HuH-7.5 (cell line): ENCODE measurements around the gene PIP5K1C.

ENCODE experiments used
- DNase-seq: peaks from one replicate; pipeline ENCODE4 v3.0.0; 2011; ENCODE audit warnings: low spot score

The PIP5K1C gene, protein sequence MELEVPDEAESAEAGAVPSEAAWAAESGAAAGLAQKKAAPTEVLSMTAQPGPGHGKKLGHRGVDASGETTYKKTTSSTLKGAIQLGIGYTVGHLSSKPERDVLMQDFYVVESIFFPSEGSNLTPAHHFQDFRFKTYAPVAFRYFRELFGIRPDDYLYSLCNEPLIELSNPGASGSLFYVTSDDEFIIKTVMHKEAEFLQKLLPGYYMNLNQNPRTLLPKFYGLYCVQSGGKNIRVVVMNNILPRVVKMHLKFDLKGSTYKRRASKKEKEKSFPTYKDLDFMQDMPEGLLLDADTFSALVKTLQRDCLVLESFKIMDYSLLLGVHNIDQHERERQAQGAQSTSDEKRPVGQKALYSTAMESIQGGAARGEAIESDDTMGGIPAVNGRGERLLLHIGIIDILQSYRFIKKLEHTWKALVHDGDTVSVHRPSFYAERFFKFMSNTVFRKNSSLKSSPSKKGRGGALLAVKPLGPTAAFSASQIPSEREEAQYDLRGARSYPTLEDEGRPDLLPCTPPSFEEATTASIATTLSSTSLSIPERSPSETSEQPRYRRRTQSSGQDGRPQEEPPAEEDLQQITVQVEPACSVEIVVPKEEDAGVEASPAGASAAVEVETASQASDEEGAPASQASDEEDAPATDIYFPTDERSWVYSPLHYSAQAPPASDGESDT

DNA sequence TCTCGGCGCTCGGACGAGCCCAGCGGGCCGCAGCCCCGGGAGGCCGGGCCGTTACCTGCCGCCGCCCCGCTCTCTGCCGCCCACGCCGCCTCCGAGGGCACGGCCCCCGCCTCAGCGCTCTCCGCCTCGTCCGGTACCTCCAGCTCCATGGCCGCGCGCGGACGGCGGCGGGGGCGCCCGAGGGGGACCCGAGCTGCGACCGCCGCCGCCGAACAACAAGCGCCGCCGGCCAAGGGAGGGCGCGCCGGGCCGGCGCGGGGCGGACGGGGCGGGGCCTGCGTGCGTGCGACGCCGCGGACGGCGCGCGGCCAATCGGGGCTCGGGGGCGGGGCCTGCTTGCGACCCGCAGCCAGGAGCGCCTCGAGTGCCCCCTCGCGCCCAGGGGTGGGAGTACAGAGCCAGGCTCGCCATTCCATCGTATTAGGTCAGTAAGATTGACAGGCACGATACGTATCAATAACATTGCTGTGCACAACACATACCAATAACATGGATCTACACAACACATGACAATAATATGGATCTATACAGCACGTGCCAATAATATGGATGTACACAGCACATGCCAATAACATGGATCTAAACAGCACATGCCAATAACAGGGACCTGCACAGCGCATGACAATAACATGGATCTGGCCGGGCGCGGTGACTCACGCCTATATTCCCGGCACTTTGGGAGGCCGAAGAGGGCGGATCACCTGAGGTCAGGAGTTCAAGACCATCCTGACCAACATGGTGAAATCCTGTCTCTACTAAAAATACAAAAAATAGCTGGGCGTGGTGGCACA lies at the start of gene PIP5K1C:
PIP5K1C (minus strand) TSS at position 227 of the 791 bp plus-strand sequence; CDS start at position 149, 78 bp downstream.
- DNase-seq, result peak; percentile 87

DNA sequence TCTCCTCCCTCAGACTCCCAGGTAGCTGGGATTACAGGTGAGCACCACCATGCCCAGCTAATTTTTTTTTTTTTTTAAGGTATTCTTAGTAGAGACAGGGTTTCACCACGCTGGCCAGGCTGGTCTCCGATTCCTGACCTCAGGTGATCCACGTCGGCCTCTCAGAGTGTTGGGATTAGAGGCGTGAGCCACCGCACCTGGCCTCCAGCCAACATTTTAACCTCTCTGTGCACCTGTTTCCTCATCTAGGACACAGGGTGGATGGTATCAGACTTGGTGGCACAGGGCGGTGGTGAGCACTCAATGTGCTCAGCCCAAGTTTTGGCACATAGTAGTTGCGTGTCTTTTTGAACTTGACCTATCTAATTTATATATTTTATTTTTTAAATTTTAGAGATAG lies 48.7 kb upstream of the PIP5K1C start:
- no peak for DNase-seq

DNA sequence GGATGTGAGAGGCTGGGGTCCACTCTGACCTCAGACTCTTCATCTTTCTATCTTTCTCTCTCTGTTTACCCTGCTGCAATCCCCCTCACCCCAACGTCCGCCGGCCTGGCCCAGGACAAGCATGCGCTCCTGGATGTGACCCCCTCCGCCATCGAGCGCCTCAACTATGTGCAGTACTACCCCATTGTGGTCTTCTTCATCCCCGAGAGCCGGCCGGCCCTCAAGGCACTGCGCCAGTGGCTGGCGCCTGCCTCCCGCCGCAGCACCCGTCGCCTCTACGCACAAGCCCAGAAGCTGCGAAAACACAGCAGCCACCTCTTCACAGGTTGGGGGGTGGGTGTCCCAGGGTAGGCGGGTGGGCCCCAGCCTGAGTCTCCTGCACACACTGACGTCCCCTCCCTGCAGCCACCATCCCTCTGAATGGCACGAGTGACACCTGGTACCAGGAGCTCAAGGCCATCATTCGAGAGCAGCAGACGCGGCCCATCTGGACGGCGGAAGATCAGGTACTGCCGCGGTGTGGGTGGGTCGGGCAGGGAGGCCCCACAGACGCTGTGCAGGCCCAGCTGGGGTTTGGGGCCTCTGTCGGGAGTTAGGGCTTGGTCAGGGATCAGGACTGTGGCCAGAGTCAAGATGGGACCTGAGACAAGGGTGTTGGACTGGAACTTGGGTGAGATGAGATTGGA lies 46.2 kb upstream of the PIP5K1C start:
- no peak for DNase-seq

DNA sequence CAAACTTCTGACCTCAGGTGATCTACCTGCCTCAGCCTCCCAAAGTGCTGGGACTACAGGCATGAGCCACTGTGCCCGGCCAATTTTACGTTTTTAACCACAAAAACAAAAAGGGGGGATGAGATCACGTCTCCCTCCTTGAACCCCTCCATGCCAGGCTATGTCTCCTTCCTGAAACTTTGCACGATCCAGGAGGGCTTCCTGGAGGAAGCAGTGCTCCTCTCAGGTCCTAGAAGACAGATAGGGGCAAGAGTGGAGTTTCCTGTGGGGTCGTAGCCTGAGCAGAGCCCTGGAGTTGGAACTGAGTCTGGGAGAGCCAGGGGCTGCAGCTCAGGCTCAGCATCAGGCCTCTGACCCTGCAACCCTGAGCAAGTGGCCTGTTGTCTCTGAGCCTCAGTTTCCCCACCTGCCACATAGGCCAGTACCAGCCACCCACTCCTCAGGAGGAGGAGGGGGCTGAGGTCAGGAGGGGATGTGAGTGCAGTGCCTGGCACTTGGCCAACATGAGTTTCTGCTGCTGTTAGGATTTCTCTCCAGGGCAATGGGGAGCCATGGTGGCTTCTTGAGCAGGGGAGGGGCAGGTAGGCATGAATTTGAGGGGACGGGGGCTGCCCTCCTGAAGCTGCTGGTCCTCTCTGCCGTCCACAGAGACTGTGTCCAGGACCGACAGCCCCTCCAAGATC lies 45.2 kb upstream of the PIP5K1C start:
- DNase-seq, result no peak

DNA sequence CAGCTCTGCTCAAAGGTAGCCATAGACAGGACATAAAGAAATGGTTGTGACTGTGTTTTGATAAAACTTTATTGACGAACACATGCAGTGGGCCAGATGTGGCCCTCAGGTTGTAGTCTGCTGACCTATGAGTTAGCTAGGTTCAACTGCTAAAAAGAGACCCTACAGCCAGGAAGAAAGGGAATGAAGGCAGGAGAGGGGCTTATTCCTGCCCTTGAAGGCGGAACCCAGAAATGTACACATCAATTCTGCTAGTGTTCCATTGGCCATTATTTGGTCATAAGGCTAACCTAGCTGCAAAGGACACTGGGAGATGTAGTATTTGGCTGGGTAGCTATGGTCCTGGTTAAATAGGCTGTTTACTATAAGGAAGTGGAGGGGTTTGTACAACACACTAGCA lies 43.2 kb upstream of the PIP5K1C start:
- no peak for DNase-seq

DNA sequence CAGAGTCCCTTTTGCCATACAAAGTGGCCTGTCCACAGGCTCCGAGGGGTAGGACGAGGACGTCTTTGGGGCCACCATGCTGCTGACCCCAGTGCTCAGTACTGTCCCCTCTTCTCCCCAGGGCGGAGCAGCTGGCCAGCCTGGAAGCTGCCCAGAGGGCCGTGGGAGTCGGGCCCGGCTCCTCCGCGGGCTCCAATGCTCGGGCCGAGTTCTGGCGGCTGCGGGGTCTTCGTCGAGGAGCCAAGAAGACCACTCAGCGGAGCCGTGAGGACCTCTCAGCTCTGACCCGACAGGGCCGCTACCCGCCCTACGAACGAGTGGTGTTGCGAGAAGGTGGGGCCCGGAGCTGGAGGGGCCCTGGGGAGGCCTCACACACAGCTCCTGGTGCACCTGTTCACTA lies 40.2 kb upstream of the PIP5K1C start:
- no peak for DNase-seq

DNA sequence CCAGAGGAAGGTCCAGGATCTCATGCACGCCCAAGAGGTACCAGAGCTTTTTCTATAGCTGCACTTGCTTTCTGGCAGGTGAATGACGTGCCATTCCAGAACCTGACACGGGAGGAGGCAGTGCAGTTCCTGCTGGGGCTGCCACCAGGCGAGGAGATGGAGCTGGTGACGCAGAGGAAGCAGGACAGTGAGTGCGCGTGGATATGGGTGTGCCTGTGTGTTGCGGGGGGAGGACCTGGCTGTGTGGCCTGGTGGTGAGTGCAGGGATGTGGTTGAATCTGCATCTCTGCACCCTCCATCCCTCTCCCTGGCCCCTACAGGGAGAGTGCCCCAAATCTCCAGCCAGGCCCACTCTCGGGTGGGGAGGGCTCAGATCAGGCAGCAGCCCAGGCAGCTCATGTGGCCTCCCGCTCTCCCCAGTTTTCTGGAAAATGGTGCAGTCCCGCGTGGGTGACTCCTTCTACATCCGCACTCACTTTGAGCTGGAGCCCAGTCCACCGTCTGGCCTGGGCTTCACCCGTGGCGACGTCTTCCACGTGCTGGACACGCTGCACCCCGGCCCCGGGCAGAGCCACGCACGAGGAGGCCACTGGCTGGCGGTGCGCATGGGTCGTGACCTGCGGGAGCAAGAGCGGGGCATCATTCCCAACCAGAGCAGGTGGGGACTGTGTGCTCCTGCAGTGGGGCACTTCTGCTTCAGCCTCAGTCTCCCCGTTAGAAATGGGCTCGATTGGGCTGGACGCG lies 38.4 kb upstream of the PIP5K1C start:
- DNase-seq, result no peak

DNA sequence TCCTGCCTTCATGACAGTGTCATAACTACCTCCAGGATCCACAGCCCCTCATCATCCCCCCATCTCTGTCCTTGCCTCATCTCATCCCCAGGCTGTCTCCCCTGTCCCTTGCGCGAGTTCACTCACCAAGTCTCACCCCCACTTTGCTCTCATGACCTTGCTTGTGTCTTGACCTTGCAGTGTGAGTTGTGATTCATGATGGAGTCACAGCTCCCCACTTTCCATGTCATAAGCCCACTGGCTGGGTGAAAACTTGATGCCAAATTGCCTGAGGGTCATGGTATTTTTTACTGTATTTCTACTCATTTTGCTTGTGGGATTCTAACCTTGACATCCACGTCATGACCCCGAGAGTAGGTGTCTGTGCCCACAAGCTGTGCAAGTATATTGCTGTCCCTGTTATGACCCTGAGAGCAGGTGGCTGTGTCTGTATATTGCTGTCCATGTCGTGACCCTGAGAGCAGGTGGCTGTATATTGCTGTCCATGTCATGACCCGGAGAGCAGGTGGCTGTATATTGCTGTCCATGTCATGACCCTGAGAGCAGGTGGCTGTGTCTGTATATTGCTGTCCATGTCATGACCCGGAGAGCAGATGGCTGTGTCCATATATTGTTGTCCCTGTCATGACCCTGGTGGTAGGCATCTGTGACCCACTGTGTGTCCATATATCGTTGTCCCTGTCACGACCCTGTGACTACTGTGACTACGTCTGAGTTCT lies 37.4 kb upstream of the PIP5K1C start:
- no peak for DNase-seq

DNA sequence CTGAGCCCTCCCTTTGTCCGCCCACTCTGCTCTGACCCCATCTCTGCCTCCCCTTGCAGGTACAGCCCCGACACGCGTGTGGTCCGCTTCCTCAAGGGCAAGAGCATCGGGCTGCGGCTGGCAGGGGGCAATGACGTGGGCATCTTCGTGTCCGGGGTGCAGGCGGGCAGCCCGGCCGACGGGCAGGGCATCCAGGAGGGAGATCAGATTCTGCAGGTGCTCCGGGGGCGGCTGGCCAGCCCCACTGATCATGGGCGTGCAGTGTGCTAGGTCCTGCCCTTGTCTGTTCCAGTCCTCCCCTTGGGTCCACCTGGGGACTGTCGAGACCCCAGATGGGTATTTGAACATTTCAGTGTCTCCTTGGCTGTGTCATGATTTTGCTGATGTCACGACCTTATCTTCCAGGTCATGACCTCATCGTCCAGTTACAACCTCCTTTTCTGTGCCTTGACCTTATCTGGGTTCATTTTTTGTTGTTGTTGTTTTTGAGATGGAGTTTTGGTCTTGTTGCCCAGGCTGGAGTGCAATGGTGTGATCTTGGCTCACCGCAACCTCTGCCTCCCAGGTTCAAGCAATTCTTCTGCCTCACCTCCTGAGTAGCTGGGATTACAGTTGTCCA lies 35.9 kb upstream of the PIP5K1C start:
- no peak for DNase-seq

DNA sequence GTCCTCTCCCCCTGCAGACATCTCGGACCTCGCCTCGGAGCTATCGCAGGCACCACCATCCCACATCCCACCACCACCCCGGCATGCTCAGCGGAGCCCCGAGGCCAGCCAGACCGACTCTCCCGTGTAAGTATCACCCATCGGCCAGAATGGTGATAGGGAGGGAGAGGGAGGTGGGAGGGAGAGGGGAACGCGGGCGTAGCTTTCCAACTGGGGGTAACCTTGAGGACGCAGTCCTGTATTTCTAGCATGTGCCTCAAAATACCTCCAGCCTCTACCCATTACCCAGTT lies 34.0 kb upstream of the PIP5K1C start:
- DNase-seq, result no peak

DNA sequence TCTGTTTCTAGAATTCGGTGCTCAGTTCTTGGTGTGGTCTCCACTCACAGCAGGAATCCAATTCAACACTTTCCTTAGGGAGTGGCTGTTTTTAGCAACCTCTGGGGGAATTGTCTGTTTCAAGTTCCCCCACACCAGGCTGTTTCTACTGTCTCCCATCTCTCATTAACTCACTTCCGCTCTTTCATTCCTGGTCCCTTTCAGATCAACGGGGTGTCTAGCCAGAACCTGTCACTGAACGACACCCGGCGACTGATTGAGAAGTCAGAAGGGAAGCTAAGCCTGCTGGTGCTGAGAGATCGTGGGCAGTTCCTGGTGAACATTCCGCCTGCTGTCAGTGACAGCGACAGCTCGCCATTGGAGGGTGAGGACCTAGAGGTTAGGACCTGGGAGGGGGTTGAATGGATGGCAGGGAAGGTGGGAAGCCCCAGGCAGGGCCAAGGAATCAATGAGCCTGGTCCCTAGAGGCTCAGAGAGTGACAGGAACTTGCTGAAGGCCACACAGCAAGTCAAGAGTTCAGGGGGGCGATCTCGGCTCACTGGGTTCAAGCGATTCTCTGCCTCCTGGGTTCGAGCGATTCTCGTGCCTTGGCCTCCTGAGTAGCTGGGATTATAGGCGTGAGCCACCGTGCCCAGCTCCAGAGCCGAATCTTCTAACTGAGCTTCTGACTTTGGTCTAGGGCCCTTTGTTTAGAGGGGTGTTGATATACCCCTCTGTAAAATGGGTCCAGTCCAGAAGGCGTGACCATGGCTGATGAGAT lies 33.5 kb upstream of the PIP5K1C start:
- DNase-seq, result no peak

DNA sequence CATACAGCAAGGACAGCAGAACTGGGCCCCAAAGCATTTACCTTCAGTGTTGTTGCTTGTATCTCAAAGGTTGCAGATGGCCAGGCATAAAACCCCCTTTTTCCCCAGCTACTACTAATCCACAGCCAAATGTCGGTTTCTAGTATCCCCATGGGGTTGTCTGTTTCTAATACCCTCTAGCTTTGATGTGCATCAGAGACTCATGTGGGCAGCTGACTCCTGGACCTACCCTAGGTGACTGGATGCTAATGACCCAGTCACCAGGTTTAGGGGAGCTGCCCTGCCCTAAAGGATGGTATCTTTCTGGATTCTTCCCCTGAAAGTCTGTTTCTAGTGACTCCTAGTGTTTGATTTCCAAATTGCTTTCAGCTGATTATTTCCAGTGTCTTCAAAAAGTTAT lies 31.8 kb upstream of the PIP5K1C start:
- DNase-seq, result no peak

DNA sequence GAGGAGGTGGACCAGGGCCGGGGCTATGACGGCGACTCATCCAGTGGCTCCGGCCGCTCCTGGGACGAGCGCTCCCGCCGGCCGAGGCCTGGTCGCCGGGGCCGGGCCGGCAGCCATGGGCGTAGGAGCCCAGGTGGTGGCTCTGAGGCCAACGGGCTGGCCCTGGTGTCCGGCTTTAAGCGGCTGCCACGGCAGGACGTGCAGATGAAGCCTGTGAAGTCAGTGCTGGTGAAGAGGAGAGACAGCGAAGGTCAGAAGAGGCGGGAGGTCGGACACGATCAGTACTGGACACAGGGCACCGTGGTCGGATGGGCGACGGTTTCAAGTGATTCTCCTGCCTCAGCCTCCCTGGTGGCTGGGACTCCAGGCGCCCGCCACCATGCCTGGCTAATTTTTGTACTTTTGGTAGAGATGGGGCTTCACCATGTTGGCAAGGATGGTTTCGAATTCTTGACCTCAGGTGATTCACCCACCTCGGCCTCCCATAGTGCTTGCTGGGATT lies 30.2 kb upstream of the PIP5K1C start:
- no peak for DNase-seq

DNA sequence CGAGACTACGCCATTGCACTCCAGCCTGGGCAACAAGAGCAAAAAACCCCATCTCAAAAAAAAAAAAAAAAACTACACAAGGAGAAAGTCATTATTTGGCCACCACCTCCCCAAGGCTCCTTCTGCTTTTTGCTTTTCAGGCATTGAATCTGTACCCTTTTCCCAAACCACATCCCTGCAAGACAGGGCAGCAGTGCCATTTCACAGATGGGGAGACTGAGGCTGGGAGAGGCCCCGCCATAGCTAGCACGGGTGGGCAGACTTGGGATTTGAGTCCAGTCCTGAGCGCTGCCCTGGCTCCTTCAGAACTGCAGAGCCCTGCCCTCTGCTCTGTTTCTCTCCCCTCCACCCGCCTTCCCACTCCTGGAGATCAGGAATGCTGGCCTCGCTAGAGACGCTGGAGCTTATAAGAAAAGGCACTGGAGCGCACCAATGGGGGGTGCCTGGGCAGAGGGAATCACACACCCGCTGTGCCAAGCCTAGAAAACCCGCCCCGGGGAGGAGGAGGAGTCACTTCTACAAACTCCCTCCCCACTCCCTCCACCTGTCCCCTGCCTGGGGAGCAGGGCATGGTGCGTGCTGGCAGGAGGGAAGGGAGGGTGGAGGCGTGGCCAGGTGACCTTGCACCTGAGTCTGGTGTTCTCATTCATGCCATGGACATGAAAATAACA lies 25.5 kb upstream of the PIP5K1C start:
- no peak for DNase-seq

DNA sequence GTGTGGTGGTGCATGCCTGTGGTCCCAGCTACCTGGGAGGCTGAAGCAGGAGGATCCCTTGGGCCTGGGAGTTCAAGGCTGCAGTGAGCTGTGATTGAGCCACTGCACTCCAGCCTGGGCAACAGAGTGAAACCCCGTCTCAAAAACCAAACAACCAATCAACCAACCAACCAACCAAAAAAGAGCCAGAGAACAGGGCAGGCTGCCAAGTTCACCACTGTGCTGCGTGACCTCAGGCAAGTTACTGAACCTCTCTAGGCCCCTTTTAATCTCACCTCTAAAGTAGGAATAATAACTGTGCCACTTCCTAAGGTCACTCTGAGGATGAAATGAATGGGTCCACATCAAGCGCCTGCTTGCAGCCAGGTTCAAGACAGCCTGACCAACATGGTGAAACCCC lies 24.9 kb upstream of the PIP5K1C start:
- DNase-seq, result no peak

DNA sequence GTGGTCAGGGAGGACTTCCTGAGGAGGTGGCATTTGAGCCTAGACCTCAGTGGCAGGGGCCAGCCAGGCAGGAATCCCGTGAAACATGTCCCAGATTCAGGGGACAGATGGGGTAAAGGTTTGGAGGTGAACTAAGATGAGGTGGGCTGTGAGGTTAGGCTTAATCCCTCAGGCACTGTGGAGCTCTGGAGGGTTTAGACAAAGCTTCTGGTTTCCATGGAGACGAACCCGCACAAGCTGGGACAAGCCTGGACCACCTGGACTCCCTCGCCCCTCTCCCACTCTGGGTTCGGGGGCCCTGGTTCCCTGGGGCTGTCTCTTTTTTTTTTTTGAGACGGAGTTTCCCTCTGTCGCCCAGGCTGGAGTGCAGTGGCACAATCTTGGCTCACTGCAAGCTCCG lies 23.6 kb upstream of the PIP5K1C start:
- no peak for DNase-seq

DNA sequence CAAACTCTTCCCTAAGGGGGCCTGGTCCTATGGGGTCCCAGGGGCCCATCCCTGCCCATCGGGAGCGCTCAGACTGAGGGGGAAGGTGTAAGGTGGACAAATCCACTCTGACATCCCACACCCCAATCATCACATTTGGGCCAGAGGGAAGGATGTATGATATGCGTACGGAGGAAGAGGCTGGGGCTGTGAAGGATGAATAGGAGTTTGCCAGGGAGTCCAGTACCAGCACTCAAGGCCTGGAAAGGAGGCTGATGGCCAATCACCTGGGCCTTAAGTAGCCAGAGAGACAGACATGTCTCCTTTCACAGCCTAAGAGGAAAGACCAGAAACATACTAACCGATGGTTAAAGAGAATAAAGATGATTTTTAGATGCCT lies 22.8 kb upstream of the PIP5K1C start:
- no peak for DNase-seq

DNA sequence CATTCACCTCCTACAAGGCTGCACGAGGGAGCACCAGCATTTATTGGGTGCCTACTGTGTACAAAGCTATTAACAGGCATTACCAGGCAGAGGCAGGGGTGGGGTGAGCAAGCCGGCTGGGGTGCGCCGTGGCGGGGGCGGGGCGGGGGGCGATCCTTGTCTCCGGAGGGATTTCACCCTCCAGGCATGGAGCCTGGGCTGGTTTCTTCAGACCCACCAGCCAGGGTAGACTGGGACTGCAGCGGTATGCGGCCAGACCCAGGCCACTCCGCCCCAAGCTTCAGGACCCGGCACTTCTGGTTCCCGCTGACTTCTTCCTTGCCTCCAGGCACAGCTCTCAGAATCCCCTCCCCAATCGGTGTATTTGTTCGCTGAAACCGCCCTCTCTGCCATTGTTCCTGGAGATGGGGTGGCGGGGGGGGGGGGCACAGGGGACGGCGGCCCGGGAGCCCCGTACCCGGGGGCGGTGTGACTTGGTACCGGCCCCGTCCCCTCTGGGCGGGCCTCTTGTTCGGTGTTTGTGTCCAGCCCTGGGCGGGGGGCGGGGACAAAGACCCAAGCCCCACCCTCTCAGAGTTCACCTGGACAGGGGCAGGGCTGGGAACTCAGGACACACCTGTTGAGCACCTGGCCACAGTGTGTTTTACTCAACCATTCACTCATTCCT lies 22.3 kb upstream of the PIP5K1C start:
- peak; percentile 61 for DNase-seq
